Cerebellar nuclear complex (tissue), 1 donor: ENCODE data around the gene ORMDL3.
A peak's percentile ranks its signal among the peaks of the same experiment; 100 is the strongest.

Experiments used
- DNase-seq, 2 experiments: peaks; one replicate each; lab custom pipeline; 2025; lab: John Stamatoyannopoulos, UW

Gene ORMDL3, protein sequence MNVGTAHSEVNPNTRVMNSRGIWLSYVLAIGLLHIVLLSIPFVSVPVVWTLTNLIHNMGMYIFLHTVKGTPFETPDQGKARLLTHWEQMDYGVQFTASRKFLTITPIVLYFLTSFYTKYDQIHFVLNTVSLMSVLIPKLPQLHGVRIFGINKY

DNA sequence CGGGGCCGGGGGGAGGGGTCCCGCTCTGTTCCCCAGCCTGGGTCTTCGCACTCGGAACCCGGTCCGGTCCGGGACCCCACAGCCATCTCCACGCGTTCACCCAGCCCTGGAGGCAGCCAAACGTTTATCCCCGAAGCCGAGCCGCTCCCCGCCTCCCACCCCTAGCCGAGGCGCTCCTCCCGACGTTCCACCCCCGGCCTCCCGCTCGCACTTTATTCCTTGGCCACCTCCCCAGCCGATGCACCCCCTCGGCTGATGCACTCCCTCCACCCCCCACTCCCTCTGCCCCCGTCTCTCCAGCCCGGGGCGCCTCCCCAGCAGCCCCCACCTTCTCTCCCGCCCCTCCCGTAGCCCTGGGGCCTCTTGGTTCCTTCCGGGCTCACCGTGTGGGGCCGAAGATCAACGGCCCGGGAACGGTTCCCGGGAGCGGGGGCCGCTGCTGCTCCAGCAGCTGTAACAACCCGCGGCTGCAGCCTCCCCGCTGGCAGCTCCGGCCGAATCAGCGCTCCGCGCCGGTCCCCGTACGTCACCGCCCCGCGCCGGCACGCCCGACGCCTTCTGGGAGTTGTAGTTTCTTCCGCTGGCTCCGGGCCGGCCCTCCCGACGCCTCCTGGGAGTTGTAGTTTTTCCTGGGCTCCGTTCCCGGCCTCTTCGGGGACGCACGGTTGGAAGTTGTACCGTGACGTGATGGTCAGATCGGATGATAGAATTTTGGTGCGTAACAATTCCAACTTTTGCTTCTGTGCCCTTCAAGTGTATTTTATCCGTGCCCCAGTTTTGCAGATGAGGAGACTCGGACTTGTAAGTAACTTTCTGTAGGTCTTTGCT is at the start of gene ORMDL3, which contains the start of gene LRRC3C:
ORMDL3 (minus strand) TSS at position 501 of the 828 bp plus-strand sequence. CDS start 3,398 bp downstream, outside the sequence.
LRRC3C (plus strand) TSS at position 632 of the 828 bp plus-strand sequence. CDS start 13,792 bp downstream, outside the sequence.
- DNase-seq: peak; percentile 45 to 70

- DNase-seq: no peak
Measured at GRCh38 chr17:39975801-39976200, 48.4 kb upstream of the ORMDL3 start.

DNA sequence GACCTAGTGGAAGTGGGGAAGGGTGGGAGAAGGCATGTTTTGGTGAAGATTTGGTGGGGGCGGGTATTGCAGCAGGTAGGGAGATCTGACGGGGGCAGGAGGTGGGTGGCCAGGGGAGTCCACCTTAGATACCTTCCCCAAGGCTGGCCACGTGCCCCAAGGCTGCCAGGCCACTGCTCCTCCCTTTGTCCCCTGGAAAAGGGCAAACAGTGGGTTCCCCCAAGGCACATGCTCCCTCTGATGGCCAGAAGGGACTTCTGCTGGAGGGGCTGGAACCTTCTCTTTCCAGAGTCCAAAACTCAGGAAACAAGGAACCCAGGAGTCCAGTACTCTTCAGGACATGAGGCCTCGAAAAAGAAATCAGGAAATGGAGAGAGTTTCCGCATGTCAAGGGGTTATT is 47.0 kb upstream of the ORMDL3 start:
- DNase-seq: no peak

DNA sequence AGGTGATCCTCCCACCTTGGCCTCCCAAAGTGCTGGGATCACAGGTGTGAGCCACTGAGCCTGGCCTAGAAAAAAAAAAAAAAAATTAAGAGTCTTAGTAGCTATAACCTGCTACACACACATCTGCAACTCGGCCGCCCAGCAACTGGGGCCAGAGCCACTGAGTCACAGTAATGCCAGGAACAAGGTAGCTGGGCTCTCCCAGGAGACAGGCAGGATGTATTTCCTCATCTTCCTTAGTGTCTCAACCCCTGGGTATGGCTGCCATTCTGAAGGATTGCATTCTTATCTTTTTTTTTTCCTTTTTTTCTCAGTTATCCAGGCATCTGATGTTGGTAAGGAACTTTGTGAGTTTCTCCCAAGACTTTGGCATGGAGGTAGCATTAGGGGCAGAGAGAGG is 46.1 kb upstream of the ORMDL3 start:
- no peak for DNase-seq

- DNase-seq: no peak
Measured at GRCh38 chr17:39972271-39972670, 44.9 kb upstream of the ORMDL3 start.

GRCh38 chr17:39971076-39971603 is 43.7 kb upstream of the ORMDL3 start:
- no peak for DNase-seq

DNA sequence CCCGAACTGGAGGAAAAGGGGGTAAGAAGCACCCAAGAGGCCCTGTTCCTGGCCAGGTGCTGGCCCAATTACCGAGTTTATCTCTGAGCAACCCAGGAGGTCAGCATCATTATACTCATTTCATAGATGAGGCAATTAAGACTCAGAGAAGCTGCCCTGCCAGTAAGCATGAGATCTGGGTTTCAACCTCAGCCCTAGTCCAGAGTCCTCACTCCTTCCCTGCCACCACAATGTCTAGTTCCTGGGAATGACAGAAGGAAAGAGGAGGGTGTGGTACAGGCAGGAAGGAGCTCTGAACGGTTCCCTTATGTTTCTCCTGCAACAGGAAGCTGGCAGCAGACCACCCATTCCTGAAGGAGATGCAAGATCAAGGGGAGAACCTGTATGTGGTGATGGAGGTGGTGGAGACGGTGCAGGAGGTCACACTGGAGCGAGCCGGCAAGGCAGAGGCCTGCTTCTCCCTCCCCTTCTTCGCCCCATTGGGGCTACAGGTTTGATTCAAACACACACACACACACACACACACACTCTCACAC is 42.8 kb upstream of the ORMDL3 start:
- no peak for DNase-seq

DNA sequence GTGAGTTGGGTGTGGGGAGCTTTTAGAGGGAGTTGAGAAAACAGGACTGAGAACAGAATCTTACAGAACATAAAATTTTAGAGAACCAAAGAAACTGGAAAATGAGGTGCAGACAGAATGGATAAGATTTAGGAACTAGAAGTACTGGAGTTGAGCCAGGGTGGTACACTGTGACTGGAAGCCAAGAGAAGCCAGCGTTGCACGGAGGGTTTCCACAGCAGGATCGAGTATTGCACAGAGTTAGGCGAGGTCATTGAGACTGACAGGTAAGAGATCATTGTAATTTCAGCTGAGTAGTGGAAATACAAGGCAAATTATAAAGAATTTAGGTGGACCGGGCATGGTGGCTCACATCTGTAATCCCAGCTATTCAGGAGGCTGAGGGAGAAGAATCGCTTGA is 42.0 kb upstream of the ORMDL3 start:
- DNase-seq: no peak

GRCh38 chr17:39968761-39969160 is 41.4 kb upstream of the ORMDL3 start:
- DNase-seq: no peak

DNA sequence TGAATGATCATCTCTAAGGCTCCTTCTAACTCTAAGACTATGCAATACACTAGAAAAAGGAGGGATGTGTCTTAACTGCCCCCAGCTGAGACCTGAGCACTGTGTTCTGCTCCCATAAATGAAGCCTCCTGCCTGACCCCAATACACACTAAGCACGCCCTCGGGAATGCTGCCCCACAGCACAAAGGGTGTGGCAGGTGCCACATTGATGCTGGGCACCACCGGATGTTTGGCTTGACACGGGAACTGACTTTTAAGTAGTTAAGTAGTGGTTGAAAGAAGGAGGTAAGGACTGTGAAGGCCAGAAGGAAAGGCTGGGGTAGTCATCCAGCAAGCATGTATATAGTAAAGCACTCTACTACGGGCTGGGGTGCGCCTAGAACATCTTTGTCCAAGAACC is 39.4 kb upstream of the ORMDL3 start:
- DNase-seq: no peak

GRCh38 chr17:39965017-39965699 is 37.8 kb upstream of the ORMDL3 start:
- DNase-seq: no peak

DNA sequence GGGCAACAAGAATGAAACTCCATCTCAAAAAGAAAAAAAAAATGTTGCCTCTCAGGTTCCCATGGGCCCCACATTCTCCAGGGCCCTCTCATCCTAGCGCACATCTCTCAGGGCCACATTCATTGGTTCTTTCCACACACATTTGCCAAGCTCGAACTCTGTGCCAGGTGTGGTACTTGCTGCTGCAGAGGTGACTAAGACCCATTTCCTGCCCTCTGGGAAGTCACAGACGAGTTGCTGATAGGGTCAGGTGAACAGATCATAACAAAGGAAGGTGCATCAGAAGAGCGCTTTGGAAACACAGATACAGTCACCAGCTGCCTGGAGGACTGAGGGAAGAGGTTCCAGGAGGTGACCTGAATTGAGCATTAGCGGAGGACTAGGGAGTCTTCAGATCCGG is 36.4 kb upstream of the ORMDL3 start:
- DNase-seq: no peak

DNA sequence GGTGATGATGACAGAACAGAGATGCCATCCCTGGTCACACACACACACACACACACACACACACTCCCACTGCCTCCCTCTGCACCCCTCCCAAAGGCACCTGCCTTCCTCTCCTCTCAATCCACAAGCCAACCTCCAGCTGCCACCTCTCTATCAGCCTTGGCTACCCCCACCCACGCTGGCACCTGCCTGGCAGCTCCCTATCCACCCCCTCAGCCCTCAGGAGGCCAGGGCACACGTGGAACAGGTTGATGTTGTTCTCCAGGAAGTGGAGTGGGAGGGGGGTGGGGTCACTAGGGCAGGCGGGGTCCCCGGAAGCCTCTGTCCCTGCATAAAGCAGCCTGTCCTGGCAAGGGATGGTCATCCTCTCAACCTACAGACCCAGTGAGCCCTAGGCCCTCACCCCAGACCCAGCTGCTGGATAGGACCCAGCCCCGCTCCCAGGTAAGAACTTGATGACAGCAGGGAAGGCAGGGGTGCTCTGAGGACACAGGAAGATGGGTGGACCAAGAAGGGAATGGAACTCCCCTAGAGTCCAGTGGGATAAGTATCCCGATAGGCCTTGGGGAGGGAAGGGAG is 35.3 kb upstream of the ORMDL3 start, which contains the start of gene GSDMA:
GSDMA (plus strand) TSS at position 363 of the 579 bp plus-strand sequence. CDS start 2,684 bp downstream, outside the sequence.
- no peak for DNase-seq

DNA sequence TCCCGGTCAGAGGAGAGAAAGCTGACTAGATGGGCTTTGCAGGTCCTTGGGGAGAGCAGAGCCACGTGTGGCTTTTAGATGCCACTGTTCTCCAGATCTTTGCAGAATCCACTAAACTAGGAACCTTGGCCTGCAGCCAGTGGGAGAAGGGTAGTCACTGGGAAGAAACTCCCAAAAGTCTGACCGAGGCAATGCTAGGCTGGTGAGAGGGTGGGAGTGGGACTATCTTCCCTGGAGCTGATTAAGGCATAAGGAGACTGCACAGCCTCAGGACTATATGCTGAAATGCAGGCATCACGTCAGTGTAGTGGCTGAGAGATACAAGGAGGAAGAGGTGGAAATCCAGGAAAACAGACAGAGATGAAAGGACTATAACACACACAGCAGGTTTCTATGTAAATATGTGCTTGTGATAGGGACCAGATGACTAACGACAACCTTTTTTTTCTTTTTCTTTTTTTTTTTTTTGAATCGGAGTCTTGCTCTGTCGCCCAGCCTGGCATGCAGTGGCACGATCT is 33.2 kb upstream of the ORMDL3 start:
- DNase-seq: no peak

DNA sequence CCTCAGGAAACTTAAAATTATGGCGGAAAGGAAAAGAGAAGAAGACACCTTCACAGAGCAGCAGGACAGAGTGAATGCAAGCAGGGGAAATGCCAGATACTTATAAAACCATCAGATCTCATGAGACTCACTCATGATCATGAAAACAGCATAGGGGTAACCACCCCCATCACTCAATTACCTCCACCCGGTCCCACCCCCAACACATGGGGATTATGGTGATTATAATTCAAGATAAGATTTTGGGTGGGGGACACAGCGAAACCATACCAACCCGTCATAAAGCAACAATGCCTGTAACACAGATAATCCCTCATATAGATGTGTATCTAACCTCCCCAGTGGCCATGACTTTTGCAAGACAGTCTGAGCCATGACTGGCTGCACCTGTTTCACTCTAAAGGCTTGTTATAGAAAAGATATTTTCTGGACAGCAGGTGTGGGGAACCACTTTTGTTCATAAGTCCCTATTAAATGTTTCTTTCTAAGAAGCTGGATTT is 28.4 kb upstream of the ORMDL3 start:
- no peak for DNase-seq

DNA sequence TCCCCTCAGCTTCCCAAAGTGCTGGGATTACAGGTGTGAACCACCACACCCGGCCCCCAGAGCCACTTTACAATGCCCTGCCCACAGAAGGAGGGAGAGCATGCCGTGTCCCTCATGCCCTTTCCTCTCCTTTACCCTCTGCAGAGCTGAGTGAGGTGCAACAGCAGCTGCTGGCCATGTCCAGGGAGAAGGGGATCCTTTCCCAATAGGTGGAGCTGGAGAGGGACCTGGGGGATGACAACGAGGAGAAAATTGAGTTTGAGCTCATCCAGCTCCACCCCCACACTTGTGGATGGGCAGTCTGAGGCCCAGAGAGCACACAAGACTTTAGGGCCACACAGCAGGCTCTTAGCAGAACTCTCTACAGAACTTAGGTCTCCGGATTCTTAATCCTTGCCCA is 27.5 kb upstream of the ORMDL3 start:
- DNase-seq: no peak

DNA sequence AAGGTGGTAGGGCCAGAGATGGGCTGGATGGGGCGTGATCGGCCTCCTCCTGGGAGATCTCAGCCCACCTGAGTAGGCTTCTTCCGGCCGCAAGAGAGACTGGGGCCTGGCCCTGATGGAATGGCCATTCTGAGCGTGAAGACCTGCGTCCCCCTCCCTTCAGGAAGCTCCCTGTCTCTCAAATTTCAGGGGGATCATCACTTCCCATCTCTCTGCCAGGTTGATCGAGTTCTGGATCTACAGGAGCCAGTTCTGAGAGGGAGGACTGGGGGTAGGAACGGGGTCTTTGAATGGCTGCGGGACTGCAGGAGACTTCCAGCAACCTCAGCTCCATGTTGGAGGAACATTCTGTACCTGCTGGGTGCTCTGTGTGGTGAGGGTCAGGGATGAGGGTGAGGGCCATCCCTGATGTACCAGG is 26.1 kb upstream of the ORMDL3 start:
- no peak for DNase-seq

DNA sequence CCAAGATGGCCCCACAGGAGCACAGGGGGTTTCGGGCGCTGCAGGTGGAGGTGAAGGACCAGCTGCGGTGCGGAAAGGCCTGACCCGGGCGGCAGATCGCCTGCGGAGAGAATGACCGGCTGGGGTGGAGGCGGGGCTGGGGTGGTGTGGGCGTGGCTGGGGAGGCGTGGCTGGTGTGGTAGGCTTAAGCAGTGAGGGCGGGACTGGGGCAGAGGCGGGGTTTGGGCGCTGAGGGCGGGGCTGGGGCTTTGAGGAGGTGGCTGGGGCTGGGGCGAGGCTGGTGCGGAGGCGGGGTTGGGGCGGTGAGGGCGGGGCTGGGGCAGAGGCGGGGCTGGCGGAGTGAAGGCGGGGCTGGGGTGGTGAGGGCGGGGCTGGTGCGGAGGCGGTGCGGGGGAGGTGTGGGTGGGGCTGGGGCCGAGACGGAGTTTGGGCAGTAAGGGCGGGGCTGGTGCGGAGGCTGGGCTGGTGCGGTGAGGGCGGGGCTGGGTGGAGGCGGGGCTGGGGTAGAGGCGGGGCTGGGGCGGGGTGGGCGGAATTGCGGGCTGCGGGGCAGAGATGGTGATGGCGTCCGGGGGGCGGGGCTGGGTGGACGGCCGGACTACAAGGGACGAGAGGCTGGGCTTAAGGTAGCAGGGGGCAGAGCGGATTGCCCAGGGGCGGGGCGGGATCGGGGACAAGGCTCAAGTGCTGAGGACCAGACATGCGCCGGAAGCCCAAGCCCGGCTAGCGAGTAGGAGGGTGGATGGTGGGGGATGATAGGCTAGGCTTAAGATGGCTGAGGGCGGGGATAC is 25.5 kb upstream of the ORMDL3 start:
- peak in 1 of 2 experiments; percentile 67 for DNase-seq

- DNase-seq: no peak
Measured at GRCh38 chr17:39951924-39952679, 24.7 kb upstream of the ORMDL3 start.

DNA sequence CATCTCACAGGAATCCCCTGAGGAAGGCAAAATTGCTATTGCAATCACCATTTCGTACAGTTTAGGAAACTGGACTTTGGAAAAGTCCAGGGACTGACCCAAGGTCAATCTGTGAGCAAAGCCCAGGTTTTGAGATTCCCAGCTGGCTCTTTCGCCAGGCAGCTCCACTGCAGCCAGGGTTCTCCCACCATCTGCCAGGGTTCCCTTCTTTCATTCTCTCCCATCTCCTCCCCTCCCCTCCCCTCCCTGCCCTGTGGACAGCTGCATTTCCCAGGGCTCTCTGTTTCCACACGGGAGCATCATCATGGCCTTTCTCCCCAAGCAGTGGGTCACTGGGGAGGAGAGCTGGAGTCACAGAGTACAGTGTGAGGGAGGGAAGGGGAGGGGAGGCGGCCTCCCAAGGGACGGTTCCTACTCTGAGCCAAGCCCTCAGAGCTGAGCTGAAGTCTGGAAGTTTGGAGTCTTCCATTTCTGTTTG is 23.5 kb upstream of the ORMDL3 start:
- no peak for DNase-seq
